ENCODE results near the gene IQCC. TPM values are rescaled to one million over a fixed set of nuclear protein-coding genes. Genes with fewer than 3 reads are reported as not detected.

Gene IQCC
- 2.4 and 4.6 TPM in 2 replicates for total RNA-seq

DNA sequence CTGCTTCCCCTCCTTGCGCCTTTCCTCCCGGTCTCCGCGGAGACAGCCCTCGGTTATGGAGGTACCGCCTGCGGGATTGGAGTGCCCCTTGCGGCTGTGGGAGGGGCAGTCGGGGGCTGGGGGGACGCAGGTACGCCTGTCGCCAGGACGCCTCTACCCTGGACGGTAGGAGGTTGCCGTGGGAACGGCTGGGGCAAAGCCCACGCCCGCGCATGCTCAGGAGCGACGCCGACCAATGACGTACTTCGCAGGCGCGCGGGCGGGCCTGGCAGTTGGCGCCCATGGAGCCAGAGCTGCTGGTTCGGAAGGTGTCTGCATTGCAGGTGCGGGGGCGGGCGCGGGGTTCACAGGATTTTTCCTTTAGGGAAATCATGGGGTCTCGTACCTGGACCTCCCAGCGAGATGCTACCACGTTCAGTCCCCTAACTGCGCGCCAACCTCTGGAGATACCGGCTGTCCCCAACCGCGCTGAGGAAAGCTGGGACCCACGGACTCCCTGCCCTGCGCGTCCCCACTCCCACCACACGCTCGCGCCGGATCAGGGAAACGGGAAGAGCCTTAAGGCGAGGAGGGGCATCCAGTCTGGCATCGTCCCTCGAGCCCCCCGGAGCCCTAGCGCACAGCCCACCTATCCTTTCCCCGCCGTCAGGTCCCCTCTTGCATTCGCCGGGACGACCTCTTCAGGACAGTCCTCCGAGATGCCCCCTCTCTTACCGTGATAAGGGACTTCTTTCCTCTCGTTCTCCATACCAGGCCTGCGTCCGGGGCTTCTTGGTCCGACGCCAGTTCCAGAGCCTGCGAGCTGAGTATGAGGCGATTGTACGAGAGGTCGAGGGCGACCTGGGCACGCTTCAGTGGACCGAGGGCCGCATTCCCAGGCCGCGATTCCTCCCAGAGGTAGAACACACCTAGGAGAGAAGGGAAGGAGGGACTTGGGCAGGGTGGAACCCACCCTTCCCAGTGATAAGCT is at the start of gene IQCC:
IQCC (plus strand) TSS at position 271 of the 970 bp plus-strand sequence; CDS start at position 282, 11 bp downstream.

DNA sequence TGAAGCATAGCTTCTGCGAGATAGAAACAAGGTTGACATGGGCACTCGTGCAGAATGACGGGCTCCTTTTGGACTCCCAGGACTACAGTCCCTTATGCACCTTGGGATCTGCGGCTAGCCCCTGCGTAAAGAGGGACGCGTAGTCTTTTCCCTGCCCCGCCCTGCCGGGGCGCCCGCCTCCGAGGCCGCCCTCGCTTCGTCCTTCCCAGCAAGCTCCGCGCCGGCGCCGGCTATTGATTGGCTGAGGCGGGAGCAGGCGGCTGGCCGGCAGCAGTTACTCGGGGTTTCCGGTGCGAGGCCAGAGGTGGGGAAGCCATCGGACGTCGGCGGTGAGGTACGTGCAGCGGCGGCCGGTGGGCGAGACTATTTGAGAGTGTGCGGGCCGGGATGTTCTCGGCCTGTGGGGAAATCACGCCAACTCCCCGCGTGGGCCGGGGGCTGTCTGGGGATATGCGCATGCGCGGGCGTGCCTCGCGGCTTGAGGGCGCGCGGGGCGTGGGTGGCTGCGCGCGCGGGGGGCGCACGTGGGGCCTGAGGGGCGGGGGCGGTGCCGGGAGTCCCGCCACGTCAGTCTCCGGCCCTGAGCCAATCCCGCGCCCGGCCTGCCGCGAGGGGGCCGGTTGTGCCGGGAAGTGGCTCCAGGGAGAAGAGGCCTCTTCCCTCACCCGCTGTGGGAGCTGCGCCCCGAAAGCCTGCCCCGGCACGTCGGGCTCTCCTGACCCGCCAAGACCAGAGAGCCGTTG is 25.9 kb upstream of the IQCC start, which contains the start of gene TXLNA:
TXLNA (plus strand) TSS at position 233 of the 743 bp plus-strand sequence. CDS start 671 bp downstream, outside the sequence.

DNA sequence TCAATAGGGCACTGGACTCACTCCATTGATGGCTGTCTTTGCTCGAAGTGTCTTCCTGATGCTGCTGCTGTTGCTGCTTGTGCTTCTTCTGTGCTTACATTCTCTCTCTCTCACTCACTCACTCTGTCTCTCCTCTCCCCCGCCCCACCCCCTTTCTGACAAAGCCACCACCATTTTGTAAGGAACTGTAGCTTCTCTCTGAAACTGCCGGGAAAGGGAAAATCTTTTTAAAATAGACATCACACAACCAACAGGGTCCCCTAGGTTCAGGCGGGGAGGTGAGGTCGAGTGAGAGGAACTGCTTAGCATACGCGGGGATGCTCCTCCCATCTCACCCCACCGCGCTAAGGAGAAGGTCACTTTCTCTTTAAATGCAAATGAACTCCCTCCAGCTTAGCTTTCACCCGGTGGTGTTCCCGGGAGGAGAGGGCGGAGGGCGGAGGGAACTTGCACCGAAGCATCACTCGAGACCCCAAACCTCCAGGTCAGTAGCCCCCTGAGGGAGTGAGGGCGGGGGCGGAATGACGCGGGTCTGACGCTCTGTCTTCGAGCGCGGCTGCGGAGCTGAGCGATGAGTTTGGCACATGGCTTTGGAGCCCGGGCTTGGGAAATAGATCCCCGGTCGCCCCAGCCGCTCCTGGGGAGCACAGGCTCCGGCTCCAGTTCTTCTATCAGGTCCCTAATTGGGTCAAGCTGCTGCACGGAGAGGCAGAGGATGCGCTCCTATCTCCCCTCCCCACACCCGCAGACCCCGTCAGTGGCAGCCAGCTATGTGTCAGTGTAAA is 5.1 kb upstream of the IQCC start, which contains the start of gene CCDC28B:
CCDC28B (plus strand) TSS at position 370 of the 785 bp plus-strand sequence. CDS start 1,341 bp downstream, outside the sequence.

DNA sequence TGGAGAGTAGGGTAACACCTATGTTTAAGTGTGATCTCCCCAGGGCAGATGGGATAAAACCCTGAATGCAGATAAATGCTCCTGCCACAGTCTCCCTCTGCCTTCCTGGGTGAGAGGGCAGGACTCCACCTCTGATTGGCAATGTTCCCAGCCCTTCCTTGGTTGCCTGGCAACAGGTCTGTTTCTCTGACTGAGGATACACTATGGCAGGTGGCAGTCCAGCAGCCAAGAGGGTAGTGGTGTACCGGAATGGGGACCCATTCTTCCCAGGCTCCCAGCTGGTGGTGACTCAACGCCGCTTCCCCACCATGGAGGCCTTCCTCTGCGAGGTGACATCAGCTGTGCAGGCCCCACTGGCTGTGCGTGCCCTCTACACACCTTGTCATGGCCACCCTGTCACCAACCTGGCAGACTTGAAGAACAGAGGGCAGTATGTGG is 3.4 kb downstream of the IQCC start, which contains the start of gene DCDC2B:
DCDC2B (plus strand) TSS at position 199 of the 438 bp plus-strand sequence; CDS start at position 204, 5 bp downstream.

DNA sequence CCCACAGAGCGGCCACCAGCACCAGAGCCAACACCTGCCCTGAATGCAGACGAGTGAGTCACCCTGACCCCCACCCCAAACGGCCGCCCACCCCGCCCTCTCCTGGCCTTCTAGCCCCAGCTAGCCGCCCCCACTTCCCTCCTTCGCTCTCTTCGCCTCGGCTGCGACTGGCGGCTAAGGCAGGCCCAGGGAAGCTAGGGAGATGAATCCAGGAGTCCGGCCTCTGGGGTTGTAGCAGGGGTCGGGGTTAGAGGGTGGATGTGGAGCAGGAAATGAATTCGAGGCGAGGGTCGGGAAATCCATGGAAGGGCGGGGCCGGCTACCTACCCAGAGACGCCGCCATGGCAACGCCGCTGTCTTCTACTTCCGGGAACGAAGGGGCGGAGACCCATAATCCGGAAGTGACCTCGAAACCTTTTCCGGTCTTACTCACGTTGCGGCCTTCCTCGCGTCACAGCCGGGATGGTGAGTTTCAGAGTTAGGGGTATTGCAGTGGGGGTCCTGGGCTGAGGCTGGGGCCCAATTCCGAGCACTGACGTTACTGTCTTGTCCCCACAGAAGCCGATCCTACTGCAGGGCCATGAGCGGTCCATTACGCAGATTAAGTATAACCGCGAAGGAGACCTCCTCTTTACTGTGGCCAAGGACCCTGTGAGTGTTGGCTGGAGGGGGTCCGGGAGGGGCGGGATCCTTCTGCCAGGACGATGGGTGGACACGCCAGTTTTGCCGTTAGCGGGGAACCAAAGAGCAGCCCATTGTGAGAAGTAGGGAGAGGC is 16.7 kb downstream of the IQCC start, which contains the start of the genes EIF3I and TMEM234:
EIF3I (plus strand) TSS at position 428 of the 776 bp plus-strand sequence; CDS start at position 463, 35 bp downstream.
TMEM234 (minus strand) TSS at position 374 of the 776 bp plus-strand sequence; CDS start at position 343, 31 bp downstream.

DNA sequence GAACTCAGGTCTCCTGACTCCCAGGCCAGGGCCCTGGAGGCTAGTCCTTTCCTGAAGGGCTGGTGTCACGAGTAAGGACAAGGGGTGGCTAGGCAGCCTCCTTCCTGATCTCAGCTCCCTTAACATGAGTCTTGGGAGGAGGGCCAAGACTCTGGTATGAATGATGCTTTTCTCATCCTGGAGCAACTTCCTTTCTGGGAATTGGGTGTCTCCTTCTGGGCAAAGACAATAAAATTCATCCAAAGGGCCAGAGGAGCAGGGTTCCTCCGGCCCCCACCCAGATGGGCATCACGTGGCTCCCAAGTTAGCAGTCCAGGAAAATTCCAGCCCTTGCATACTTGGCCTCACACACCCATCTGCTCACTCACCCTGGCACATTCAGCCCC is 41.4 kb downstream of the IQCC start, which contains the start of gene FAM167B:
FAM167B (plus strand) TSS at position 335 of the 386 bp plus-strand sequence. CDS start 200 bp downstream, outside the sequence.

DNA sequence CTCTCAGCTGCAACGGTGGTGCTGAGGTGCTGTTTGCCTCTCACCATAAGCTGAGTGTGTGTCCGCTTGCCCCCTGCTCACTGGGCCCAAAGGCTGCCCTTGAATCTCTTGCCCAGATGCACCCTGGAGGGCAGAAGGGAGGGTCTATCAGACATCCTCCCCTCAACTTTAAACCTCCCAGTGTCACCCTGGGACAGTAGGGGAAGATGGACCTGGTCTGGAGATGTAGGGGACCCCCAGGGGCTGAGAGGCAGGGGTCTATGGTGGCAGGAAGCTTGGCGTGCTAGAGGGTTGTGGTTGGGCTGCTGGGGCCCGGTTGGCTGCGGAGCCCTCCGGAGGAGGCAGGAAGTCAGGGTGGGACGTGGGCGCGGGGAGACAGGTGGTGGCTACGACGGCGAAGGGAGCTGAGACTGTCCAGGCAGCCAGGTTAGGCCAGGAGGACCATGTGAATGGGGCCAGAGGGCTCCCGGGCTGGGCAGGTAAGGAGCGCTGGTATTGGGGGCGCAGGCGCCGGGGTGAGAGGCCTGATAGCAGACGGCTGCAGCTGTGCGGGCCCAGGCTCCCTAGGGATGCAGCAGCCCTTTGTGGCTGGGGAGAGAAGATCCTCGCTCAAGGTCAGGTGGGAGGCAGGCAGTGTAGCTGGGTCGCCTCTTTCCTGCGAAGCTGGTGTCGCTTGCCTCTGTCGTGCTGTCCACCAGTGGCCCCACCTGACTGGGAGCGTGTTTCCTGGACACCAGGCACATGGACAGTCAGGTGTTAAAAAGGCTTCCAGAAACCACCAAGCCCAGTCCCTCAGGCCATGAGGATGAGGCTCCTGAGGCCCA is 45.6 kb downstream of the IQCC start, which contains the start of gene LCK:
LCK (plus strand) TSS at position 373 of the 824 bp plus-strand sequence. CDS start 23,065 bp downstream, outside the sequence.

Other genes with a start within 250 kb of the IQCC start
- gene KHDRBS1, start 191.8 kb upstream of the IQCC start, total RNA-seq: 59.7 and 76.0 TPM in 2 replicates
- gene TMEM39B, start 132.7 kb upstream of the IQCC start, total RNA-seq: 4.5 and 5.2 TPM in 2 replicates
- 35.1 TPM in 2 replicates for gene KPNA6, start 97.6 kb upstream of the IQCC start, total RNA-seq
- gene TXLNA, start 26.0 kb upstream of the IQCC start, total RNA-seq: 99.6 and 103 TPM in 2 replicates
- 10.8 and 11.6 TPM in 2 replicates for gene CCDC28B, start 5.1 kb upstream of the IQCC start, total RNA-seq
- 0.12 TPM in 1 of 2 replicates, not detected in the other for gene DCDC2B, start 3.4 kb downstream of the IQCC start, total RNA-seq
- gene TMEM234, start 16.7 kb downstream of the IQCC start, total RNA-seq: 16.8 and 20.5 TPM in 2 replicates
- gene EIF3I, start 16.7 kb downstream of the IQCC start, total RNA-seq: 350 and 441 TPM in 2 replicates
- gene FAM167B, start 41.6 kb downstream of the IQCC start, total RNA-seq: 0.44 and 0.50 TPM in 2 replicates
- not detected in 2 replicates for gene LCK, start 45.6 kb downstream of the IQCC start, total RNA-seq
- 68.2 and 88.9 TPM in 2 replicates for gene HDAC1, start 86.4 kb downstream of the IQCC start, total RNA-seq
- 10.5 and 18.9 TPM in 2 replicates for gene MARCKSL1, start 130.6 kb downstream of the IQCC start, total RNA-seq
- gene FAM229A, start 156.8 kb downstream of the IQCC start, total RNA-seq: 0.77 and 1.00 TPM in 2 replicates
- 0.33 and 5.1 TPM in 2 replicates for gene TSSK3, start 156.9 kb downstream of the IQCC start, total RNA-seq
- 59.7 and 59.9 TPM in 2 replicates for gene BSDC1, start 188.8 kb downstream of the IQCC start, total RNA-seq